Measurements from ENCODE around the gene AUTS2. TPM values are rescaled to one million over a fixed set of nuclear protein-coding genes. Genes with fewer than 3 reads are reported as not detected.
"Not testable (repeated sequence)": the region's sequence is repeated elsewhere in the genome, so short reads cannot be mapped to it uniquely, and the experiment has no call there.

Gene AUTS2
- total and polyA plus RNA-seq, 2 donors, result 13.4 to 87.7 TPM

- Histone ChIP-seq H3K4me3 (ENCODE audit: low read depth, low read length) (no peak overlapping the region), H3K27ac (ENCODE audit: low read depth) (no peak overlapping the region), H3K4me1 (ENCODE audit: insufficient read depth) (no peaks in the 10 kb centered on the region), H3K36me3 (ENCODE audit: insufficient read depth) (no peaks in the 10 kb centered on the region)
- WGBS, result 77% methylated on average over 17 of the region's 17 CpGs
- DNase-seq (ENCODE audit: extremely low spot score), result peak; percentile 43
These were observed 1040.2 kb downstream of the AUTS2 start for GRCh38 chr7:70638158-70639107.

GRCh38 chr7:70640266-70640833 lies 1042.1 kb downstream of the AUTS2 start:
- WGBS, result 94% methylated on average over 5 of the region's 5 CpGs
- DNase-seq (ENCODE audit: extremely low spot score), result no peak
- Histone ChIP-seq H3K27ac (ENCODE audit: low read depth) (no peak overlapping the region), H3K36me3 (ENCODE audit: insufficient read depth) (no peaks in the 10 kb centered on the region), H3K4me1 (ENCODE audit: insufficient read depth) (no peaks in the 10 kb centered on the region), H3K4me3 (ENCODE audit: low read depth, low read length) (no peak overlapping the region)

- WGBS, result 96% methylated on average over 2 of the region's 2 CpGs
- no peak for DNase-seq (ENCODE audit: extremely low spot score)
- Histone ChIP-seq H3K27ac (ENCODE audit: low read depth) (no peak overlapping the region), H3K36me3 (ENCODE audit: insufficient read depth) (no peaks in the 10 kb centered on the region), H3K4me1 (ENCODE audit: insufficient read depth) (no peaks in the 10 kb centered on the region), H3K4me3 (ENCODE audit: low read depth, low read length) (no peak overlapping the region)
These were observed 1043.6 kb downstream of the AUTS2 start for GRCh38 chr7:70641882-70642281.

GRCh38 chr7:70645279-70645678 lies 1047.0 kb downstream of the AUTS2 start:
- no peaks in the 10 kb centered on the region for H3K4me1 ChIP-seq (ENCODE audit: insufficient read depth)
- no peak for DNase-seq (ENCODE audit: extremely low spot score)
- WGBS, result 88% methylated on average over 8 of the region's 8 CpGs
- H3K27ac ChIP-seq (ENCODE audit: low read depth), result no peak overlapping the region
- no peak overlapping the region for H3K4me3 ChIP-seq (ENCODE audit: low read depth, low read length)
- no peaks in the 10 kb centered on the region for H3K36me3 ChIP-seq (ENCODE audit: insufficient read depth)

GRCh38 chr7:70645876-70646351 lies 1047.6 kb downstream of the AUTS2 start:
- Histone ChIP-seq H3K4me3 (ENCODE audit: low read depth, low read length) (no peak overlapping the region), H3K36me3 (ENCODE audit: insufficient read depth) (no peaks in the 10 kb centered on the region), H3K4me1 (ENCODE audit: insufficient read depth) (no peaks in the 10 kb centered on the region), H3K27ac (ENCODE audit: low read depth) (no peak overlapping the region)
- WGBS, result 92% methylated on average over 10 of the region's 10 CpGs
- DNase-seq (ENCODE audit: extremely low spot score), result no peak

- Histone ChIP-seq H3K27ac (ENCODE audit: low read depth) (no peak overlapping the region), H3K4me1 (ENCODE audit: insufficient read depth) (no peaks in the 10 kb centered on the region), H3K36me3 (ENCODE audit: insufficient read depth) (no peaks in the 10 kb centered on the region), H3K4me3 (ENCODE audit: low read depth, low read length) (no peak overlapping the region)
- 93% methylated on average over 14 of the region's 14 CpGs for WGBS
- DNase-seq (ENCODE audit: extremely low spot score), result no peak
These were observed 1048.4 kb downstream of the AUTS2 start for GRCh38 chr7:70646536-70647248.

GRCh38 chr7:70647801-70648498 lies 1049.7 kb downstream of the AUTS2 start:
- Histone ChIP-seq H3K4me1 (ENCODE audit: insufficient read depth) (no peaks in the 10 kb centered on the region), H3K4me3 (ENCODE audit: low read depth, low read length) (no peak overlapping the region), H3K27ac (ENCODE audit: low read depth) (no peak overlapping the region), H3K36me3 (ENCODE audit: insufficient read depth) (no peaks in the 10 kb centered on the region)
- no peak for DNase-seq (ENCODE audit: extremely low spot score)
- 91% methylated on average over 9 of the region's 9 CpGs for WGBS

- DNase-seq (ENCODE audit: extremely low spot score); H3K4me3 ChIP-seq (ENCODE audit: low read depth, low read length); H3K4me1 ChIP-seq (ENCODE audit: insufficient read depth); H3K27ac ChIP-seq (ENCODE audit: low read depth); H3K36me3 ChIP-seq (ENCODE audit: insufficient read depth): not testable (repeated sequence)
- WGBS, result 91% methylated on average over 7 of the region's 7 CpGs
These were observed 1050.2 kb downstream of the AUTS2 start for GRCh38 chr7:70648499-70648861.

GRCh38 chr7:70649323-70649722 lies 1051.0 kb downstream of the AUTS2 start:
- H3K4me3 ChIP-seq (ENCODE audit: low read depth, low read length), result no peak overlapping the region
- no peaks in the 10 kb centered on the region for H3K4me1 ChIP-seq (ENCODE audit: insufficient read depth)
- no peaks in the 10 kb centered on the region for H3K36me3 ChIP-seq (ENCODE audit: insufficient read depth)
- WGBS, result 82% methylated on average over 5 of the region's 5 CpGs
- H3K27ac ChIP-seq (ENCODE audit: low read depth), result no peak overlapping the region
- no peak for DNase-seq (ENCODE audit: extremely low spot score)

GRCh38 chr7:70654146-70654545 lies 1055.9 kb downstream of the AUTS2 start:
- Histone ChIP-seq H3K27ac (ENCODE audit: low read depth) (no peak overlapping the region), H3K4me1 (ENCODE audit: insufficient read depth) (no peaks in the 10 kb centered on the region), H3K36me3 (ENCODE audit: insufficient read depth) (no peaks in the 10 kb centered on the region), H3K4me3 (ENCODE audit: low read depth, low read length) (no peak overlapping the region)
- no peak for DNase-seq (ENCODE audit: extremely low spot score)
- 97% methylated on average over 3 of the region's 3 CpGs for WGBS

GRCh38 chr7:70654979-70655378 lies 1056.7 kb downstream of the AUTS2 start:
- Histone ChIP-seq H3K4me3 (ENCODE audit: low read depth, low read length) (no peak overlapping the region), H3K4me1 (ENCODE audit: insufficient read depth) (no peaks in the 10 kb centered on the region), H3K27ac (ENCODE audit: low read depth) (no peak overlapping the region), H3K36me3 (ENCODE audit: insufficient read depth) (no peaks in the 10 kb centered on the region)
- DNase-seq (ENCODE audit: extremely low spot score), result no peak
- WGBS, result 76% methylated on average over 5 of the region's 5 CpGs

GRCh38 chr7:70655694-70656093 lies 1057.4 kb downstream of the AUTS2 start:
- H3K27ac ChIP-seq (ENCODE audit: low read depth), result no peak overlapping the region
- H3K4me1 ChIP-seq (ENCODE audit: insufficient read depth), result no peaks in the 10 kb centered on the region
- 80% methylated on average over 3 of the region's 3 CpGs for WGBS
- no peaks in the 10 kb centered on the region for H3K36me3 ChIP-seq (ENCODE audit: insufficient read depth)
- DNase-seq (ENCODE audit: extremely low spot score), result no peak
- no peak overlapping the region for H3K4me3 ChIP-seq (ENCODE audit: low read depth, low read length)

- no peak for DNase-seq (ENCODE audit: extremely low spot score)
- 85% methylated on average over 5 of the region's 5 CpGs for WGBS
- Histone ChIP-seq H3K4me3 (ENCODE audit: low read depth, low read length) (no peak overlapping the region), H3K4me1 (ENCODE audit: insufficient read depth) (no peaks in the 10 kb centered on the region), H3K27ac (ENCODE audit: low read depth) (no peak overlapping the region), H3K36me3 (ENCODE audit: insufficient read depth) (no peaks in the 10 kb centered on the region)
These were observed 1059.3 kb downstream of the AUTS2 start for GRCh38 chr7:70657571-70657970.
